Osteoblast (primary cell): Measurements from ENCODE around the gene HDAC9. TPM values are rescaled to one million over a fixed set of nuclear protein-coding genes. Genes with fewer than 3 reads are reported as not detected.

Experiments
- DNase-seq: peaks from one replicate; pipeline ENCODE4 v3.0.0; 2011; ENCODE audit warnings: low spot score, mixed read lengths; ENCODE audit not compliant: insufficient read length; ENCODE audit errors: missing footprints
- H2AFZ ChIP-seq: 2 replicates; pipeline ENCODE4 v1.6.0; 2011; ENCODE audit warnings: mild to moderate bottlenecking, low read length
- H3K27ac ChIP-seq: 2 replicates; pipeline ENCODE4 v1.5.1; 2011; ENCODE audit warnings: mild to moderate bottlenecking, low read depth, low read length, moderate library complexity
- H3K27me3 ChIP-seq: 2 replicates; pipeline ENCODE4 v1.6.0; 2012; ENCODE audit warnings: mild to moderate bottlenecking, control low read depth, inconsistent platforms, low read length, moderate library complexity; ENCODE audit not compliant: insufficient read depth
- H3K36me3 ChIP-seq: 2 replicates; pipeline ENCODE4 v1.5.1; 2011; ENCODE audit warnings: mild to moderate bottlenecking, low read length, control low read depth, moderate library complexity; ENCODE audit not compliant: insufficient read depth
- H3K4me1 ChIP-seq: 2 replicates; pipeline ENCODE4 v1.5.1; 2011; ENCODE audit warnings: mild to moderate bottlenecking, low read length, control low read depth, moderate library complexity; ENCODE audit not compliant: insufficient read depth
- H3K4me2 ChIP-seq: 2 replicates; pipeline ENCODE4 v1.6.0; 2011; ENCODE audit warnings: mild to moderate bottlenecking, low read length; ENCODE audit not compliant: insufficient read depth
- H3K4me3 ChIP-seq: fragments of 200-600 bp; sonication (generic); 3 replicates; pipeline ENCODE4 v1.5.1; 2012; ENCODE audit warnings: mild to moderate bottlenecking, low read length, inconsistent platforms; ENCODE audit not compliant: insufficient read depth
- H3K79me2 ChIP-seq: 2 replicates; pipeline ENCODE4 v1.6.0; 2012; ENCODE audit warnings: mild to moderate bottlenecking, low read length, control low read depth, inconsistent platforms; ENCODE audit not compliant: insufficient read depth
- H3K9me3 ChIP-seq: 2 replicates; pipeline ENCODE4 v1.5.1; 2011; ENCODE audit warnings: low read depth, low read length, control low read depth
- H4K20me1 ChIP-seq: 2 replicates; pipeline ENCODE4 v1.6.0; 2012; ENCODE audit warnings: mild to moderate bottlenecking, low read length, control low read depth; ENCODE audit not compliant: insufficient read depth
- CTCF ChIP-seq: IDR thresholded peaks from 2 replicates; pipeline ENCODE4 v1.5.1; 2011; ENCODE audit warnings: mild to moderate bottlenecking, low read depth, low read length, moderate library complexity; ENCODE audit errors: extremely low read depth
- total RNA-seq: library from RNA; depleted of rRNA; stranded (reverse); fragments of >200 nt; gene quantifications from 2 replicates; pipeline ENCODE4 v1.2.3, GENCODE V29; 2012

Gene HDAC9
- total RNA-seq, 1 donor, result 21.7 TPM

- no peak overlapping the region for H3K4me2 ChIP-seq
- peaks cover 6% of the 10 kb centered on the region for H3K4me1 ChIP-seq
- H3K27me3 ChIP-seq, result no peaks in the 10 kb centered on the region
- DNase-seq, result no peak
- H3K4me3 ChIP-seq, result no peak overlapping the region
- no peak for TF ChIP-seq CTCF
- H3K79me2 ChIP-seq, result no peaks in the 10 kb centered on the region
- H4K20me1 ChIP-seq, result no peaks in the 10 kb centered on the region
- no peaks in the 10 kb centered on the region for H3K9me3 ChIP-seq
- H3K27ac ChIP-seq, result no peak overlapping the region
- no peak overlapping the region for H2AFZ ChIP-seq
- H3K36me3 ChIP-seq, result no peaks in the 10 kb centered on the region
Measured at GRCh38 chr7:18694911-18695310, 199.4 kb downstream of the HDAC9 start.

- Histone ChIP-seq H3K79me2 (no peaks in the 10 kb centered on the region), H3K4me1 (peaks cover 4% of the 10 kb centered on the region), H3K4me2 (no peak overlapping the region), H3K27ac (no peak overlapping the region), H2AFZ (no peak overlapping the region), H3K27me3 (no peaks in the 10 kb centered on the region), H3K4me3 (no peak overlapping the region), H4K20me1 (no peaks in the 10 kb centered on the region), H3K9me3 (no peaks in the 10 kb centered on the region), H3K36me3 (no peaks in the 10 kb centered on the region)
- no peak for TF ChIP-seq CTCF
- peak; percentile 19 for DNase-seq
Measured at GRCh38 chr7:18698258-18698734, 202.7 kb downstream of the HDAC9 start.

GRCh38 chr7:18700147-18700546 lies 204.6 kb downstream of the HDAC9 start:
- no peak overlapping the region for H3K4me2 ChIP-seq
- no peaks in the 10 kb centered on the region for H3K27me3 ChIP-seq
- no peaks in the 10 kb centered on the region for H3K9me3 ChIP-seq
- TF ChIP-seq CTCF, result peak; percentile 18
- no peak overlapping the region for H3K27ac ChIP-seq
- H3K4me1 ChIP-seq, result no peaks in the 10 kb centered on the region
- H2AFZ ChIP-seq, result no peak overlapping the region
- H4K20me1 ChIP-seq, result no peaks in the 10 kb centered on the region
- no peaks in the 10 kb centered on the region for H3K79me2 ChIP-seq
- no peak overlapping the region for H3K4me3 ChIP-seq
- DNase-seq, result no peak
- H3K36me3 ChIP-seq, result no peaks in the 10 kb centered on the region

- no peak overlapping the region for H2AFZ ChIP-seq
- H3K79me2 ChIP-seq, result no peaks in the 10 kb centered on the region
Measured at GRCh38 chr7:18702071-18702829, 206.7 kb downstream of the HDAC9 start.

More at GRCh38 chr7:18702071-18702829, 206.7 kb downstream of the HDAC9 start:
- no peaks in the 10 kb centered on the region for H3K36me3 ChIP-seq
- TF ChIP-seq CTCF, result no peak
- no peaks in the 10 kb centered on the region for H4K20me1 ChIP-seq
- no peak for DNase-seq
- H3K27me3 ChIP-seq, result no peaks in the 10 kb centered on the region
- H3K9me3 ChIP-seq, result no peaks in the 10 kb centered on the region
- no peak overlapping the region for H3K27ac ChIP-seq
- no peaks in the 10 kb centered on the region for H3K4me1 ChIP-seq
- no peak overlapping the region for H3K4me2 ChIP-seq
- H3K4me3 ChIP-seq, result no peak overlapping the region
